HEK293T (cell line): ENCODE data around the gene SLC25A29.

Source experiments
- ARNT ChIP-seq: fragments of 450-650 bp; IDR thresholded peaks from 2 replicates; pipeline ENCODE4 v1.6.1; 2017; ENCODE audit warnings: mild to moderate bottlenecking
- BHLHE40 ChIP-seq: fragments of 450-650 bp; IDR thresholded peaks from 2 replicates; pipeline ENCODE4 v1.6.1; 2016; ENCODE audit warnings: mild to moderate bottlenecking, moderate library complexity, borderline replicate concordance
- CTBP1 ChIP-seq: fragments of 450-650 bp; IDR thresholded peaks from 2 replicates; pipeline ENCODE4 v1.6.1; 2016; ENCODE audit warnings: borderline replicate concordance
- ELF4 ChIP-seq: fragments of 450-650 bp; IDR thresholded peaks from 2 replicates; pipeline ENCODE4 v1.6.1; 2017; ENCODE audit warnings: antibody characterized with exemption
- FOXK2 ChIP-seq: fragments of 450-650 bp; IDR thresholded peaks from 2 replicates; pipeline ENCODE4 v1.6.1; 2016; ENCODE audit warnings: mild to moderate bottlenecking
- HDGF ChIP-seq: fragments of 450-650 bp; IDR thresholded peaks from 2 replicates; pipeline ENCODE4 v1.6.1; 2017; ENCODE audit warnings: antibody characterized with exemption, borderline replicate concordance
- L3MBTL2 ChIP-seq: fragments of 450-650 bp; conservative IDR thresholded peaks from 2 replicates; pipeline ENCODE4 v1.6.1; 2016; ENCODE audit warnings: mild to moderate bottlenecking
- LEF1 ChIP-seq: fragments of 450-650 bp; IDR thresholded peaks from 2 replicates; pipeline ENCODE4 v1.6.1; 2017; ENCODE audit warnings: mild to moderate bottlenecking, borderline replicate concordance
- PKNOX1 ChIP-seq: fragments of 450-650 bp; IDR thresholded peaks from 2 replicates; pipeline ENCODE4 v1.6.1; 2016
- SP1 ChIP-seq: fragments of 450-650 bp; IDR thresholded peaks from 2 replicates; pipeline ENCODE4 v1.6.1; 2017
- TARDBP ChIP-seq: fragments of 450-650 bp; IDR thresholded peaks from 2 replicates; pipeline ENCODE4 v1.6.1; 2016
- ZNF384 ChIP-seq: fragments of 450-650 bp; IDR thresholded peaks from 2 replicates; pipeline ENCODE4 v1.6.1; 2016

GRCh38 chr14:100285913-100286400 is 20.3 kb downstream of the SLC25A29 start:
- TF ChIP-seq ARNT, result no peak
- TF ChIP-seq ELF4, result no peak
- no peak for TF ChIP-seq L3MBTL2
- no peak for TF ChIP-seq CTBP1
- TF ChIP-seq SP1, result no peak
- TF ChIP-seq BHLHE40, result no peak
- no peak for TF ChIP-seq FOXK2
- TF ChIP-seq TARDBP, result no peak
- no peak for TF ChIP-seq LEF1
- TF ChIP-seq HDGF, result no peak
- no peak for TF ChIP-seq ZNF384
- no peak for TF ChIP-seq PKNOX1
